Kidney (tissue), 14 donors: ENCODE data around the gene SP3. TPM values are rescaled to one million over a fixed set of nuclear protein-coding genes. Genes with fewer than 3 reads are reported as not detected.

Experiments
- DNase-seq, 5 donors: peaks; one replicate each; pipeline ENCODE4 v3.0.0-alpha.2; 2013 to 2020
- FAIRE-seq: peaks from 2 replicates; lab custom pipeline; 2012; peaks lifted over from hg19 to GRCh38; lab: Jason Lieb, UNC
- H3K27ac ChIP-seq, 2 donors: one replicate each; pipeline ENCODE4 v1.7.0; 2013; ENCODE audit warnings: low read depth in 2 of 2, low read length in 2 of 2, inconsistent platforms in 1 of 2
- H3K27me3 ChIP-seq: one replicate; pipeline ENCODE4 v1.7.1; 2013; ENCODE audit warnings: low read length, inconsistent platforms; ENCODE audit not compliant: control insufficient read depth, insufficient read depth
- H3K36me3 ChIP-seq, 3 donors: one replicate each; pipeline versions ENCODE4 v1.7.0 to v1.7.1; 2013; ENCODE audit warnings: low read length in 3 of 3, control low read depth in 1 of 3, inconsistent platforms in 1 of 3; ENCODE audit not compliant: insufficient read depth in 3 of 3, control insufficient read depth in 2 of 3
- H3K4me1 ChIP-seq, 3 donors: one replicate each; pipeline versions ENCODE4 v1.7.0 to v1.7.1; 2013; ENCODE audit warnings: low read length in 3 of 3, inconsistent platforms in 1 of 3, low read depth in 1 of 3; ENCODE audit not compliant: control insufficient read depth in 2 of 3, insufficient read depth in 2 of 3
- H3K4me3 ChIP-seq, 3 donors: one replicate each; pipeline versions ENCODE4 v1.7.0 to v1.8.1; 2013; ENCODE audit warnings: low read length in 3 of 3, control low read depth in 1 of 3, inconsistent platforms in 1 of 3
- H3K9ac ChIP-seq, 3 donors: one replicate each; pipeline versions ENCODE4 v1.7.0 to v1.7.1; 2013; ENCODE audit warnings: low read length in 3 of 3, control low read depth in 1 of 3, inconsistent platforms in 1 of 3
- H3K9me3 ChIP-seq, 3 donors: one replicate each; pipeline versions ENCODE4 v1.7.0 to v1.7.1; 2013; ENCODE audit warnings: low read length in 3 of 3, control low read depth in 1 of 3, inconsistent platforms in 1 of 3; ENCODE audit not compliant: control insufficient read depth in 2 of 3, insufficient read depth in 1 of 3
- CTCF ChIP-seq: IDR thresholded peaks from 3 replicates; pipeline ENCODE4 v1.5.1; 2012; ENCODE audit warnings: mild to moderate bottlenecking, moderate library complexity, borderline replicate concordance; ENCODE audit not compliant: insufficient read depth; ENCODE audit errors: extremely low read depth
- intact Hi-C: fragments of 100-400 bp; cut with DNase I; formaldehyde crosslinking; loops from one replicate; pipeline ENCODE4 v1.11.1; 2022
- polyA plus RNA-seq: library from polyadenylated mRNA; stranded (reverse); fragments of 350-450 nt; fragmentation: Illumina TruSeq; extraction: RNeasy Lipid Tissue Mini Kit (QIAGEN cat#74804); gene quantifications from one replicate; pipeline ENCODE4 v1.2.3, GENCODE V29; 2014; ENCODE audit warnings: low read depth, low replicate concordance; ENCODE audit not compliant: insufficient read depth
- total RNA-seq: library from RNA; stranded (reverse); fragmentation: NEBNext Ultra II Directional; extraction: Animal tissue kit (Norgen Biotek cat#: 25700); gene quantifications from one replicate; pipeline ENCODE4 v1.2.1, GENCODE V29; 2021
- donor health status: control.
- donor health status: control.
- donor health status: control.
- donor health status: control.
- donor health status: control.
- donor health status: DM: yes; HTN: yes; CAD: no.
- donor health status: Normal renal cell carcinoma (clear cell type).

The SP3 gene
- total and polyA plus RNA-seq, 2 donors from 2014 or later, result 14.5 to 86.2 TPM

- Histone ChIP-seq H3K4me1 (peaks cover 0 to 14% (median 3%) of the 10 kb centered on the region in 3 donors), H3K27me3 (no peaks in the 10 kb centered on the region), H3K36me3 (peaks cover 0 to under 1% (median 0%) of the 10 kb centered on the region in 3 donors), H3K27ac (no peak overlapping the region), H3K9me3 (no peaks in the 10 kb centered on the region), H3K9ac (no peak overlapping the region), H3K4me3 (peak overlapping the region in 1 of 3 donors; percentile 15)
- DNase-seq (no peak), FAIRE-seq (no peak)
- intact Hi-C loops, result no loop called here
- TF ChIP-seq CTCF, result no peak
Observed at GRCh38 chr2:173961346-173961705, 3.8 kb downstream of the SP3 start.

GRCh38 chr2:173959909-173960308 lies 5.3 kb downstream of the SP3 start:
- Histone ChIP-seq H3K9ac (no peak overlapping the region), H3K4me3 (no peak overlapping the region), H3K9me3 (no peaks in the 10 kb centered on the region), H3K27me3 (no peaks in the 10 kb centered on the region), H3K36me3 (peaks cover 8 to 15% (median 9%) of the 10 kb centered on the region in 3 donors), H3K27ac (peak overlapping the region in 1 of 2 donors; percentile 14), H3K4me1 (peaks cover 0 to 14% (median 0%) of the 10 kb centered on the region in 3 donors)
- FAIRE-seq (no peak), DNase-seq (no peak)
- no peak for TF ChIP-seq CTCF
- intact Hi-C loops, result no loop called here

GRCh38 chr2:173959358-173959884 lies 5.8 kb downstream of the SP3 start:
- Histone ChIP-seq H3K27me3 (no peaks in the 10 kb centered on the region), H3K27ac (no peak overlapping the region), H3K36me3 (peaks cover 11 to 18% (median 12%) of the 10 kb centered on the region in 3 donors), H3K4me3 (no peak overlapping the region), H3K4me1 (peaks cover 0 to 14% (median 0%) of the 10 kb centered on the region in 3 donors), H3K9ac (no peak overlapping the region), H3K9me3 (no peaks in the 10 kb centered on the region)
- no peak for FAIRE-seq
- no peak for TF ChIP-seq CTCF
- intact Hi-C loops, result no loop called here
- DNase-seq, result no peak
